ENCODE results near the gene OPCML. TPM values are rescaled to one million over a fixed set of nuclear protein-coding genes. Genes with fewer than 3 reads are reported as not detected.

The OPCML gene
- total RNA-seq, 2 donors from 2014 or later = not detected

DNA sequence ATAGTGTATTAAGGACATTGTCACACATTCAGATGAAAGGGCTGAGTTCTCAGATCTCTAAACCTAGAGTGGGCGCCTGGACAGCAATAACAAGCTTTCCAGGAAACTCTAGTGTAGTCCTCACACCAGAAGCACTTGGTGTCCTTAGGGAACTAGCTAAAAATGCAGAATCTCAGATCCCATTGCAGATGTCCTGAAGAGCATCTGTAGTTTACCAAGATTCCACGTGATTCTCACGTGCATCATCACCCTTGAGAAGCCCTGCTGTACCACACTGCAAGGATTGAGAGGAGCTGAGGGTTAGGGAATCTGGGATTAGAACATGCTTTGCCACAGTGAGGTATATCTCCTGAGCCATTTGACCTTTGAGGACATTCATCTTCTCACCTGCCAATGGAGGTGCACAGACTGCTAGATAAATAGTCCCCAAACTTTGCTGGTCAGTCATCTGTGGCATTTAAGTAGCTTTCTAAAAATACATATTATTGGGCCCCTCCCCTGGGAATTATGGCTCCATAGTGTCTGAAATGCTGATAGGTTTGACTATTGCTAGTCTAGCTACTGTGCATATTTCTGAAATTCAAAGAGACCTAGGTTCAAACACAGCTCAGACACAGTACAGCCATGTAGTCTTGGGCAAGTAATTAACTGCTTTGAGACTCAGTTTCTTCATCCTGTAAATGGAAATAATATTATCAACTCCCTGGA lies 1068.9 kb downstream of the OPCML start:
- no peak for ATAC-seq
- H3K27ac Mint-ChIP-seq = no peak overlapping the region
- H3K27me3 Mint-ChIP-seq = no peaks in the 10 kb centered on the region
- no peaks in the 10 kb centered on the region for H3K36me3 Mint-ChIP-seq
- peaks cover 5% of the 10 kb centered on the region for H3K9me3 Mint-ChIP-seq
- DNase-seq (ENCODE audit: low spot score) = no peak
- H3K4me3 Mint-ChIP-seq = no peak overlapping the region
- H3K4me1 Mint-ChIP-seq (ENCODE audit: low read depth in 2 of 2) = no peaks in the 10 kb centered on the region

DNA sequence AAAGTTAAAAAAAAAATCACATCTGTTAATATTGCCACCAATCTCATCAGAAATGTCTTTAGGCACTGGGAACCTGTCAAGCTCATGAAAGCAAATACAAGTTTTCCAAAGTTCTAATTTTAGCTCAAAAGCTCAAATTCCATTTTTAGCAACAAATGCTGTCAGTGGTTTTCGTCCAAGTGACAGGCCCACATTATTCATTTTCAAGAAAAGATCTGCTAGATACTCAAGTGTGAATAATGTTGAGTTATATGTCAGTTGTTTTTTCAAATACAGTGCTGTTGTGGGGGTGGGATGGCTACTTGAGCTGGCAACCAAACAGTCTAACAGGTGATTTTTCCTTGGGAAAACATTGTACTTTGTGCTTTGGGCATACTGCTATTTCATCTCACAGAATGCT lies 1072.6 kb downstream of the OPCML start:
- no peaks in the 10 kb centered on the region for H3K4me1 Mint-ChIP-seq (ENCODE audit: low read depth in 2 of 2)
- ATAC-seq = no peak
- no peaks in the 10 kb centered on the region for H3K36me3 Mint-ChIP-seq
- H3K27ac Mint-ChIP-seq = no peak overlapping the region
- peaks cover 5% of the 10 kb centered on the region for H3K9me3 Mint-ChIP-seq
- no peaks in the 10 kb centered on the region for H3K27me3 Mint-ChIP-seq
- H3K4me3 Mint-ChIP-seq = no peak overlapping the region
- no peak for DNase-seq (ENCODE audit: low spot score)

DNA sequence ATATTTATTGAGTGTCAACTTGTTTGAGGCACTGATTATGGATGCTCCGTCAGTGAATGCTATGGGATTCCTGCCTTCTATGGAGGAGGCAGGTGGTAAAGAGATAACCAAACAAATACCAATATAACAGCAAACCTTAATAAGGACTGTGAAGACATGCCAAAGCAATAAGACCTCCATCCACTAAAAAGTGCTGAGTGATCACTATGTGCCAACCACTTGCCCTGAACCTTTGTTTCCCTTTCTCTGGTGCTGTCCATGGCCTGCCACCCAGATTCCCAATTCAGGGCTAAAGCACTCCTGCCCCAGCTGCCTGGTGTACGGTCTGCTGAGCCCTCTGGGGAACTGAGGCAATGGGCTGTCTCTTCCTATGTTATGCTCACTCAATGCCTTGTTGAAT lies 1074.9 kb downstream of the OPCML start:
- Mint-ChIP-seq H3K27ac (no peak overlapping the region), H3K36me3 (no peaks in the 10 kb centered on the region), H3K27me3 (no peaks in the 10 kb centered on the region), H3K4me3 (no peak overlapping the region), H3K4me1 (ENCODE audit: low read depth in 2 of 2) (no peaks in the 10 kb centered on the region), H3K9me3 (peaks cover 8% of the 10 kb centered on the region)
- no peak for DNase-seq (ENCODE audit: low spot score)
- no peak for ATAC-seq

DNA sequence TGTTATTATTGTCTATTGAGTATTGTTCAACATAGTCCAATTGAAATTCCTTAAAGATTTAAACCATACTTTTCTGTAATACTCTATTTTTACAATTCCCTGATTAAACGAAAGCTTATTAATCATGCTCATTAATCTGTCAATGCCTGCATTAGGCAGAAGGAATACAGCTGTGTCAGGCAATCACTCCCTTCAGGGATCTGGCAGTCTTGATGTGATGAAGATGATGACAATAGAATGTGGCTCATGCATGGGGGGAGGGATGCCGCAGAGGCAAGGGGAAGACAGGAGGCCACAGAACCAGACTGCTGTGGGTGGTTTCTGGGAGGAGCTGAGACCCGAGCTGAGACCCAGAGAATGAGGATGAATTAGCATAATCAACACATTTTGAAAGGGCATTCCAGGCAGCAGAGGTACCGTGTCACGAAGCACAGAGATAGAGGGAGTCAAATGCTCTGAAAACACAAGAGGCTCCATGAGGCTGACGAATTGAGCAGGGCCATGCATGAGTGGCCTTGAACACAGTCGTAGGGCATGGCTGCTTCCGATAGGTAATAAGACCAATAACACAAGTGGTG lies 1075.5 kb downstream of the OPCML start:
- DNase-seq (ENCODE audit: low spot score) = no peak
- ATAC-seq = no peak
- no peaks in the 10 kb centered on the region for H3K36me3 Mint-ChIP-seq
- no peaks in the 10 kb centered on the region for H3K27me3 Mint-ChIP-seq
- no peak overlapping the region for H3K27ac Mint-ChIP-seq
- H3K4me3 Mint-ChIP-seq = no peak overlapping the region
- peaks cover 9% of the 10 kb centered on the region for H3K9me3 Mint-ChIP-seq
- H3K4me1 Mint-ChIP-seq (ENCODE audit: low read depth in 2 of 2) = no peaks in the 10 kb centered on the region

DNA sequence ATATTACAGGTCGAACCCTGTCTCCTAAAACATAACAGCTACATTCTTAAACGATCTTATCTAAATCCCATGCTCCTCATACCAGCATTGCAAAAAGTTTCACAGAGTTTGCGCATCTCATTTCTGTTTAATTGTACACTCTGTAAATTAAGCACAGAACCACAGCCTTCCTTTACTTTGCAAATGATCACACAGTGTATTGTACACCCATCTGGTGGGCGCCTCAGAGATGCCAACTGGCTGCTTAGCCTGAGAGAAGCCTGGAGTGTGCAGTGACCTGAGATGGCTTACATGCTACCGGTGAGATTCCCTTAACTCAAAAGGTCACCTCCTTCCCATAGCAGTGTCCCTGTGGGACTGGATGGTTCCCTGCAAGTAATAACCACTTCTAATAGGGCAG lies 1077.3 kb downstream of the OPCML start:
- H3K27ac Mint-ChIP-seq = no peak overlapping the region
- no peak for ATAC-seq
- H3K4me3 Mint-ChIP-seq = no peak overlapping the region
- no peaks in the 10 kb centered on the region for H3K36me3 Mint-ChIP-seq
- peaks cover 4% of the 10 kb centered on the region for H3K9me3 Mint-ChIP-seq
- DNase-seq (ENCODE audit: low spot score) = no peak
- no peaks in the 10 kb centered on the region for H3K27me3 Mint-ChIP-seq
- no peaks in the 10 kb centered on the region for H3K4me1 Mint-ChIP-seq (ENCODE audit: low read depth in 2 of 2)

DNA sequence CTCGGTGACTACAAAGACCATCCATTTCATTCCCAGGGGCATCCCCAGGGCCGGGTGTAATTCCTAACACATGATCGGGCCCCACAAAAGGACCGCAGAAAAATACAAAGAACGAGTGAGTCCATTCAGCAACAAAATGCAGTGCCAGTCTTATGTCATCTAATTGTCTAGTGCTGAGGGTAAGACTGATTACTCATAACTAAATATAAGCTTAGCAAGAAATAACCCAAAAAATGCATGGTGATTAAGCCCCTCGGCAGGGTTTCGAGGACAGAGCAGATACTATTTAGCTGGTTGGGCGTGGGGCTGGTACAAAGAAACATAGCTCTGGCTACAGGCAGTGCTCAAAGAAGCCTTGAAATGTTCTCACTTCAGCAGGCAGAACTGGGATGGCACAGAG lies 1078.9 kb downstream of the OPCML start:
- Mint-ChIP-seq H3K36me3 (no peaks in the 10 kb centered on the region), H3K9me3 (peaks cover 4% of the 10 kb centered on the region), H3K27me3 (no peaks in the 10 kb centered on the region), H3K27ac (no peak overlapping the region), H3K4me3 (no peak overlapping the region), H3K4me1 (ENCODE audit: low read depth in 2 of 2) (no peaks in the 10 kb centered on the region)
- DNase-seq (ENCODE audit: low spot score) = no peak
- no peak for ATAC-seq

DNA sequence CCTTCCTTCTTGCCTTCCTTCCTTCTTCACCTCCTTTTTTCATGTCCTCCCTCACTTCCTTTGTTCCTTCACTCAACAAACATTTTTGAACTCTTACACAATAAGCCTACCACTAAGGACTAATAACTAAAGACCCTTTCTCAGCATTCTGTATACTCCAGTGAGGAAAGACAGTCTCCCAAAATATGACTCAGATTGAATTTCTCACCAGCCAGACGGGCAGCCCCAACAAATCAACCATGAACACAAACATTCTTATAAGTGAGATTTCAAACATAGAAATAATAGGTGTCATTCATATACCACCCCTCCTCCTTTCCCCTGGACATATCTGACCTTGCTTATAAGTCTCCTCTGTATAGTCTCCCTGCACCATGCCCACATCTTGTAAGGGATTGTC lies 1079.7 kb downstream of the OPCML start:
- ATAC-seq (no peak), DNase-seq (ENCODE audit: low spot score) (no peak)
- no peaks in the 10 kb centered on the region for H3K36me3 Mint-ChIP-seq
- H3K9me3 Mint-ChIP-seq = peaks cover 4% of the 10 kb centered on the region
- H3K4me3 Mint-ChIP-seq = no peak overlapping the region
- no peaks in the 10 kb centered on the region for H3K27me3 Mint-ChIP-seq
- H3K4me1 Mint-ChIP-seq (ENCODE audit: low read depth in 2 of 2) = no peaks in the 10 kb centered on the region
- no peak overlapping the region for H3K27ac Mint-ChIP-seq

DNA sequence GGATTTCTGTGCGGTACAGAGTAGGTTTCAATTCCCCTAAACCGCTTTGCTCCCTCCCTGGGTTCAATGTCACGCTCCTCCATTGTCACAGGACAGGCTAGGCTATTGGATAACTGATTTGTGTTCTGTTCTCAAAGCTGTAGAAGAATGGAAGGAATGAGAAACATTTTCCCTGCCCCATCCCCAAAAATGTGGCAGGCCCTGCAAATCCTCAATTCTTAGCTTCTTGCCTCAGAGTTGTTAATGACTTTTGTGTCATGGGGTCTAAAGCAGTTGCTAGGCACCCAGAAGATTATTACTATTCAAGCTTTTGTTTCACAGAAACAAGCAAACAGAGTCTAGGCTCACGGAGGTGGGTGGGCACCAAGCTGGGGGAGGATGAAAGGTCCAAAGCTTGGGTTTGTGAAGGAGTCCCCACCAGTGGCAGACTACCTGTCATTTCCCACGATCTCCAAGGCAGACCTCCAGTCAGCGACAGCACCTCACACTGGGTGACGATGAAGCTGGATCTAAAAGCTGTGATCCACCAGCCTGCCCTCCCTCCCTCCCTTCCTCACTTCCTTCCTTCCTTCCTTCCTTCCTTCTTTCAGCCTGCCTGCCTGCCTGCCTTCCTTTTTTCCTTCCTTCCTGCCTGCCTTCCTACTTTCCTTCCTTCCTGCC lies 1080.2 kb downstream of the OPCML start:
- DNase-seq (ENCODE audit: low spot score) = no peak
- Mint-ChIP-seq H3K4me1 (ENCODE audit: low read depth in 2 of 2) (no peaks in the 10 kb centered on the region), H3K9me3 (peaks cover 4% of the 10 kb centered on the region), H3K36me3 (no peaks in the 10 kb centered on the region), H3K27me3 (no peaks in the 10 kb centered on the region), H3K27ac (no peak overlapping the region), H3K4me3 (no peak overlapping the region)
- no peak for ATAC-seq

DNA sequence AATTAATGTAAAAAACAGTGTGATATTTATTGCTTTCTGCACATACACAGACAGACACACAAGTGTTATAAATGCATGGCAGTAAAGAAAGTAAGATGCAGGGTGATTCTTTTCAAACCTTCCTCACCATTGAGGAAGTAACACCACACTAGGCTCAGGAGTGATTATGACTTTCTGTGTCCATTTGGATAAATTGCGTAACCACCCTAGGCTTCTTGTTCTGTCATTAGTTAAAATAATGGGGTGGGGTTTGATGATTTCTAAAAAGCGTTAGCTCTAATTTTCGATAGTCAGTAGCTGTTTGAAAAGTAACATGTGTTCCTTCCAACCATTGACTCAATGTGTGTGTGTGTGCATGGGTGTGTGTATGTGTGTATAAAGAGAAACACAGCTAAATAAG lies 1081.7 kb downstream of the OPCML start:
- Mint-ChIP-seq H3K27ac (no peak overlapping the region), H3K9me3 (peaks cover 6% of the 10 kb centered on the region), H3K4me3 (no peak overlapping the region), H3K36me3 (no peaks in the 10 kb centered on the region), H3K4me1 (ENCODE audit: low read depth in 2 of 2) (no peaks in the 10 kb centered on the region), H3K27me3 (no peaks in the 10 kb centered on the region)
- ATAC-seq (no peak), DNase-seq (ENCODE audit: low spot score) (no peak)

DNA sequence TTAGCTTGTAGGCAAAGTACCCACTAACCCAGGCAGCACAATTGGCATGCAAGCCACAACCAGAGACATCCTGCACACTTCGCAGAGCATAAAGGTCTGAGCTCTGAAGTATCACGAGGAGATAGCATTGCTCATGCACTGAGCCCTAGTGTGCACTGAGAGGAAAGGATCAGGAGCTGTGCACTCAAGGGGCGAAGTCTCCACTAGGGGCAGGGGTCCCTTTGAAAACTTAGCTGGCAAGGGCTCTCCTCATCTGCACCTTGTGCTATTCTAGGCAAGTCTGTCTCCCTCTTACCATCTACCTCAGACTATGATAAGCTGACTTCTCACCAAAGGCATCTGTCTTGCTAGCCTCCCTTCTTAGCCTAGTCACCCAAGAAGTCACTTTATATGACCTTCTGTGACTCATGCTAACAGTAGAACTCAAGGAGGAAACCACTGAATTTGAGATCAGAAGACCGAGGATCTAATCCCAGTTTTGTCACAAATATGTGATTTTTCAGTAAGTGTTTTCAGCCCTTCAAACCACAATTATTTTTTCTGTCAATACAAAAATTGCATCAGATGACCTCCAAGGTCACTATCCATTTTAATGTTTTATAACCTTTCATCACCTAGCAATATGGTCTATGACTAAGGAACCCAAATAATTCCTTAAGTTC lies 1083.8 kb downstream of the OPCML start:
- Mint-ChIP-seq H3K4me3 (no peak overlapping the region), H3K4me1 (ENCODE audit: low read depth in 2 of 2) (no peaks in the 10 kb centered on the region), H3K36me3 (no peaks in the 10 kb centered on the region), H3K27me3 (no peaks in the 10 kb centered on the region), H3K27ac (no peak overlapping the region), H3K9me3 (peaks cover 6% of the 10 kb centered on the region)
- no peak for DNase-seq (ENCODE audit: low spot score)
- no peak for ATAC-seq

DNA sequence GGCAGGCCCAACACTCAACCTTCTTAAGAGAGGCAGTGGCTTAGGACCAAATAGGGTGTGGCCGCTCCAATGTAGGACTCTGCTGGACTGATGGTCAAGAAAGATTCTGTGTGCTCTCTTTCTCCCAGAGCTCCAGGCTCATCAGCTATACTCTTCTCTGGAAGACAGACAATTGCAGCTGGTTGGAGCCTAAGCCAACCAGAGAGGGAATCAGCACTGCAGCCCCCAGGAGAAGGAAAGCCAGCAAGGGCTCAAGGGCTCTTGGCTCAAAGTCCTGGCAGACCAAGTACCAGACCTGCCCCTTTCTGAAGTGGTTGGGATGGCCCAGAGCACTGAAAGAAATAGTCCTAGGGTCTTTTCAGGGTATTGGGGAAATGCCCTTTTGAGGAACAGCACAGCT lies 1084.5 kb downstream of the OPCML start:
- no peaks in the 10 kb centered on the region for H3K4me1 Mint-ChIP-seq (ENCODE audit: low read depth in 2 of 2)
- no peaks in the 10 kb centered on the region for H3K36me3 Mint-ChIP-seq
- ATAC-seq = peak in 1 of 2 donors; percentile 43
- no peak for DNase-seq (ENCODE audit: low spot score)
- no peak overlapping the region for H3K27ac Mint-ChIP-seq
- H3K9me3 Mint-ChIP-seq = peaks cover 9% of the 10 kb centered on the region
- no peak overlapping the region for H3K4me3 Mint-ChIP-seq
- no peaks in the 10 kb centered on the region for H3K27me3 Mint-ChIP-seq

DNA sequence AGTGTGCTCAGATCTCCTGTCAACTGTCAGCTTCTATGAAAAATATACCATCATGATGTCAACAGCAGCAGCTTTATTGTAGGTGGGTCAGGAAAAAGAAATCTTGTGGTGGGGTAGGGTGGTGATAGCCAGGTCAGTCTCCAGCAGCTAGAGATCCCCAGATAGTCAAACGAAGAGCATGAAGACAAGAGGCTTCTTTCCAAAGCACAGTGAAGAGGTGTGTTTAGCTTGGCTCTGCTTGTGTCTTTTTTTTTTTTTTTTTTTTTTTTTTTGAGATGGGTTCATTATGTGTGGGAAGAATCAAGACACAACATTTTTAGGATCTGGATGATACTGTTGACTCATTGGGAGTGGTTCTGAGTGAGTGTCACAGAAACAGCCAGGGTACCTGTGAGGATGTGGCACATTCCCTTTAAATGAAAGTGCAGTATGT lies 1086.4 kb downstream of the OPCML start:
- Mint-ChIP-seq H3K36me3 (no peaks in the 10 kb centered on the region), H3K27ac (no peak overlapping the region), H3K9me3 (peaks cover 9% of the 10 kb centered on the region), H3K27me3 (no peaks in the 10 kb centered on the region), H3K4me1 (ENCODE audit: low read depth in 2 of 2) (no peaks in the 10 kb centered on the region), H3K4me3 (no peak overlapping the region)
- ATAC-seq (no peak), DNase-seq (ENCODE audit: low spot score) (no peak)

DNA sequence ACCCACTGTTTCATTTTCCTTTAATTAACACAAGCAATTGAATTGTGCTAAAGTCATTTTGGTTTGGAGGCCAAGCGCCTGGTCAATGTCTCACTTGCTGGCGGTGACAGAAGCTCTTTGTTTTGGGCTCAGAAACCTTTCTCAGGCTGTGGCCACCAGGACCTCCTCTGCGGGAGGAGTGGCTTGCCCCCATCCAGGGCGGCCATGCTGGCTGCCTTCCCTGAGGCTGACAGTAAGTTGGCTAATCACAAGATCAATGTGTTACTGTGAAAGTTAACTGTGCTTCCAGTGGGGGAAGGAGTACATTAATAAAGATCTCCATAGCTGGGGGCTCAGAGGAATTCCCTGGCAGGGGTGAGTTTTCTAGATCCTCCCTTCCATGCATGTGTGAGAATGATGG lies 1087.4 kb downstream of the OPCML start:
- Mint-ChIP-seq H3K27ac (no peak overlapping the region), H3K9me3 (peaks cover 13% of the 10 kb centered on the region), H3K4me3 (no peak overlapping the region), H3K4me1 (ENCODE audit: low read depth in 2 of 2) (no peaks in the 10 kb centered on the region), H3K27me3 (no peaks in the 10 kb centered on the region), H3K36me3 (no peaks in the 10 kb centered on the region)
- no peak for DNase-seq (ENCODE audit: low spot score)
- ATAC-seq = no peak

DNA sequence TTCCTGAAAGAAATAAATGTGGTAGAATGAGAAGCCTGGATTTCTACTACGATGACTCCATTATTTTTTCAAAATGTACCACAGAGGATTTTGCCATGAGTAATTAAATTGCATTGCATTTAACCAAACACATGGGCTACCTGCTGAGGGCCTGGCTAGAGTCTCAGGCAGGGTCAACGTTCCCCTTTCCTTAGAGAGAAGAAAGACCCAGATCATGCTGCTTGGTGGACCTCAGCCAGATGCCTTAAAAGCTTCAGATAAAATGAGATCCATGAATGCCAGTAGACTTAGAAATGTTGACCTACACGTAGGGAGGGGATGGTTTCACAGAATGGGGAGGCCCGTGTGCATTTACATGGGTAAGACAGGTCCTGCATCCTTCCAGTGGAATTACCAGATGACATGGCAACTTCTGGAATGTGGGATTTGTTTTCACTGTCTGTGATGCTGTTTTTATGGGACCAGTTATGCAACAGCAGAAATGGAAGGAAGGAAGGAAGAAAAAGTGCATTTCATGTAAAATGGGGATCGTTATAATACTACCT lies 1092.5 kb downstream of the OPCML start:
- H3K27ac Mint-ChIP-seq = no peak overlapping the region
- no peaks in the 10 kb centered on the region for H3K27me3 Mint-ChIP-seq
- peaks cover 22% of the 10 kb centered on the region for H3K9me3 Mint-ChIP-seq
- H3K36me3 Mint-ChIP-seq = no peaks in the 10 kb centered on the region
- H3K4me1 Mint-ChIP-seq (ENCODE audit: low read depth in 2 of 2) = no peaks in the 10 kb centered on the region
- no peak overlapping the region for H3K4me3 Mint-ChIP-seq
- no peak for ATAC-seq
- no peak for DNase-seq (ENCODE audit: low spot score)
